Hair follicle dermal papilla cell (primary cell): Measurements from ENCODE around the gene PIH1D1. TPM values are rescaled to one million over a fixed set of nuclear protein-coding genes. Genes with fewer than 3 reads are reported as not detected.

Source experiments
- small RNA-seq: library from RNA; depleted of rRNA; stranded (forward); fragments of <200 nt; gene quantifications from one replicate; pipeline ENCODE3, GENCODE V24; 2012
- total RNA-seq: library from RNA; depleted of rRNA; stranded (reverse); fragments of >200 nt; gene quantifications from 2 replicates; pipeline ENCODE4 v1.2.3, GENCODE V29; 2012

Gene PIH1D1
- 65.1 and 68.2 TPM in 2 replicates for total RNA-seq

DNA sequence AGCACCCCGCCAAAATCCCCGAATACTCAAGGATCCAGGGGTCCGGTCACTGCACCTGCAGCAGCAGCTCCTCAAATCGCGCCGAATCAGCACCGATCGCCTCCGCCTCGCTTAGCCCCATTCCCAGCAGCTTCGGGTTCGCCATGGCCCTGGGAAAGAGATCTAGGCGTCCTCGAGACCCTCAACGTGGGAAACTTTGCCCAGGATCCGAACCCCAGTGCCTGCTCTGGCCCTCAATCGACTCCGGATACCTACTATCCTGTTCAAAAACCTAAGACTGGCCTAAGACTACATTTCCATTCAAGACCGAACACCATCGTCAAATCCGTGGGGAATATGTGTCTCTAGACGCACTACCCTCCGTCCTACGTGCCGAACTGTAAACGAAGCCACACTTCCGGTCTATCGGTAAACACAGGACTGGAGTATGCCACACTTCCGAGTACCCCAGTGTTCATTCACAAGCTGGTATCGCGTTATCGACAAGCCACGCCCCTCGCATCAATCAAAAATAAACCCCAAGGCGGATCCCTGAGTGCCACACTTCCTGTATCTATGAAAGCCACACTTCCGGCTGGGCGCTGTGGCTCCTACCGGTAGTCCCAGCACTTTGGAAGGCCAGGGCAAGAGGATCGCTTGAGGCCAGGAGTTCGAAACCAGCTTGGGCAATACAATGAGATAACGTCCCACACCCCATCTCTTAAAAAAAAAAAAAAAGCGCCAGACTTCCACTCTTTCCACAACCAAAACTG, at the start of gene PIH1D1:
PIH1D1 (minus strand) TSS at position 385 of the 752 bp plus-strand sequence; CDS start at position 145, 240 bp downstream.

DNA sequence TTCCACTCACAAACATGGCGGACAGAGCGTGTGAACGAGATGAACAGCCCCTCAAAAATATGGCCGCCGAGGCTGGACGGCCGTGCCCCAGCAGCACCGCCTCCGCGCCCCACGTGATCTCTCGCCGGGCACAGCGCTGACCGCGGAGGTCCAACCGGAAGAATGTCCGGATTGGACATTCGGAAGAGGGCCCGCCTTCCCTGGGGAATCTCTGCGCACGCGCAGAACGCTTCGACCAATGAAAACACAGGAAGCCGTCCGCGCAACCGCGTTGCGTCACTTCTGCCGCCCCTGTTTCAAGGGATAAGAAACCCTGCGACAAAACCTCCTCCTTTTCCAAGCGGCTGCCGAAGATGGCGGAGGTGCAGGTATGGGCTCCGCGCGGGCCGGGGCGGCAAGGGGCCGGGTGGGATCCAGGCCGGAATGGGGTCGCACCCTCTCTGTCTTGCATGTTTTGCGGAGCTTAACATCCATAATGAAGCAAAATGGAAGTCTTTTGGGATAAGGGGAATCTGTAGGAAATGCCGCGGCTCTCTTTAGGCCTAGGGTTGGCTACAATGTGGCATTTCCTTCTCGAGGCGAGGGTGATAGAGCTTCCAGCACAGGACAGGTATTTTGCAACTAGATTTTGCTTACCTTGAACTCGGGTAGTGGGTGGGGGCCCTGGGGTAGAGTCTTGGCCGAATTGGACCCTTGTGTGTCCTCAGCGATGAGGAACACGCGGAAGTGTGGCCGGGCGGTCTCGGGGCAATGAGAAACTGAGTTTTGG, 35.8 kb upstream of the PIH1D1 start, which contains the start of gene RPL13A:
RPL13A (plus strand) TSS at position 332 of the 769 bp plus-strand sequence; CDS start at position 354, 22 bp downstream.

DNA sequence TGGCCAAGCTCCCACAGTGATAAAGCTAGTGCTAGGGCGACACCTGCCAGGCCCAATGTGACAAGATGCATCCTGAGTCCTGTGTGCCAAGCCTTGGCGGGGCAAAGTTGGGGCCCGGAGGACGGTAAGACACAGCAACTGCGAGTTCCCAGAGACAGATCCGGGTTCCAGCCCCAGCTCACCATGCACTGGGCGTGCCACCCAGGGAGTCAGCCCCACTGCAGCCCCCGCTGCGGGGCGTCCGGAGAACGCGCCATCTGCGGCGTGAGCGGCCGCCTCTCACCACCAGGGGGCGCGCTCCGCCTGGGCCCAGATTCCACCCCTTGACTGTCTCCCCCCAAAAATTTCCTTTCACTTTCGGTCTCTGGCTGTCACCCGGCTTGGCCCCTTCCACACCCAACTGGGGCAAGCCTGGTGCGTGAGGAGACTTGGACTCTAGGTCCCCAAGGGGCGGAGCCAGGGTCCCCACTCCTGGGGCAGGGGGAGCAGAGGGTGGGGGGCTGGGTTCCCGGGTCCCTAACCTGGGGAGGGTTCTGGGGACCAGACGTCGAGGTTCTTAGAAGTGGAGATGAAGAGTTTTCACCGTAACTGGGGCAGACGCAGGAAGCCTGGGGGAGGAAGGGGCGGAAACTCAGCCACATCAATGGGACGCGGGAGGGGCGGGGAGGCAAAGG, 22.4 kb upstream of the PIH1D1 start, which contains the start of gene FLT3LG:
FLT3LG (plus strand) TSS at position 348 of the 674 bp plus-strand sequence. CDS start 425 bp downstream, outside the sequence.

DNA sequence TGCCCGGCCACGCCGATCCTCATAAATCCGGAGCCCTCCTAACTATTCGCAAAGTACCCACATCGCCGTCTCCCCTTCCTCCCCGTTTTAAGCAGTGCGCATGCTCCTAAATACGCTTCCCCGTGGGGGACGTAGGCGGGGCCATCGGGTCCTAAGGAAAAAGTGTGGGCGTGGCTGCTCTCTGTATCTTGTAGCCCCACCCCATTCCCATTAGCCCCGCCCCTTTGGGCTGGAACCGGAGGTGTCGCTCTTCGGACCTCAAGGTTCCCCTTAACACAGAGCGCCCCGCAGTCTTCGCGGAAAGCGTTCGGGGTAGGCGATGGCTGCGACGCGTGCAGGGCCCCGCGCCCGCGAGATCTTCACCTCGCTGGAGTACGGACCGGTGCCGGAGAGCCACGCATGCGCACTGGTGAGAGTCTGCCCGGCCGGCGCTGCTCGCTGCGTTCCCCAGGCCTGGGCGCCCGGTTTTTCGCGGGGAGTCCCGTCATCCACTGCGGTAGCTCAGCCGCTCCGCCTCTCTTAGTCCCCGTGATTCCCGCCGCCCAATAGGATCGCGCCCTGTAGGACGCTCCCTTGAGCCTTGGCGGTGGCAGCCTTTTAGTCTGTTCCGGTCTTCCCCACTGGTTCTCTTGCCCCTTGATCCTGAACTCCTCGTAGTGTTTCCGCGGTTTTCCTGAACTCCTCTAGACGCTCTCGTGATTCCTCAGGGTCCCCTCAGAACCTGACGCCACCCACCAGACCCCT, 1.6 kb upstream of the PIH1D1 start, which contains the start of gene ALDH16A1:
ALDH16A1 (plus strand) TSS at position 213 of the 744 bp plus-strand sequence; CDS start at position 320, 107 bp downstream.

DNA sequence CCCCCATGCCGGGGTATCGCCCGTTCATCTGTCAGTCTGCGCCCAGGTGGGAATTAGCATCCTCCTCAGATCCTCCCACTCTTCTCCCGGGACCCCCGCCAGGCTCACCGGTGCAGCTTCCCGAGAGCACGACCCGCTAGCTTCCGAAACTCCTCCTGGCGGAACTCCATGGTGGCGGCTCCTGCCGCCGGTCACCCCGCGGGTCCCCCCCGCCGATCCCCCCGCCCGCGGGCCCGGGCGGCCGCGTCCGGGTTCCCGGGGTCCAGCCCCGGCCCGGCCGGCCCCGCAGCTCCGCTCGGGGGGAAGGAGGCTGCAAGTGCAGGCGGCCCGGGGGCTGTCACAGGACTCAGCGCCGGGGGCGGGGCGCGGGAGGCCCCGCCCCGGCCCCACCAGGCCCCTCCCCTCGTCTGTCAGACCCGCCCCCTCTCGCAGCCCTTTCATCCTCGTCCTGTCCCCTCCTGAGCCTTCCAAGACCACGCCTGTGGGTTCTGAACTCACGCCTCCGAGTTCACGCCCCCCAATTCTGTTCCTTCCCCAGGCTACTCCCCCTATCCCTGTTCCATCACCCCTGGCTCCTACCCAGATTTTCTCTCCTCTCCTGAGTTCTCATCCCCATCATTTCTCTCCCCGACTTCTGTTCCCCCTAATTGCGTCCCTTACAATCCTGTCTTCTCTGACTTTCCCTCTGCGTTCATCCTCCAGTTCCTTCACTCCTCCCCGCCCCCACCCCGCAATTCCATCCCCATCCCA, 10.2 kb downstream of the PIH1D1 start, which contains the start of gene SLC17A7:
SLC17A7 (minus strand) TSS at position 318 of the 750 bp plus-strand sequence; CDS start at position 170, 148 bp downstream.

DNA sequence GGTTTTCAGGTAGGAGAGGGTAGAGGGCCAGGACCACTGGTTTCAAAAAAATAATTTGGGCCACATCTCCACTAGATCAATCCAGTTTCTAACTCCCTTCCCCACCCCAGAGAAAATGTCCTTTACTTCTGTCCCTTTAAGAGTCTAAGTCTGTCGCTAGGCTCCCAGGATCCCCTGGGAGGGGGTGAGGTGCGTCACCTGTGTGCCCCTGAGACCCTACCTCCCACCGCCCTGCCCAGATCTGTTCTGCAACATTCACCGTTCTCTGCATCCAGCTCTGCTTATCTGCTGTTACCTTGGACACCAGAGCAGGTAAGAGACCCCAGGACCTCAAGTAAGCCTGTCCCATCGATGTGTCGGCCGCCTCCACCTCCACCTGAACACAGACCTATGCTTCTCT, 26.4 kb downstream of the PIH1D1 start, which contains the start of gene GFY:
GFY (plus strand) TSS at position 211 of the 400 bp plus-strand sequence. CDS start 1,043 bp downstream, outside the sequence.

DNA sequence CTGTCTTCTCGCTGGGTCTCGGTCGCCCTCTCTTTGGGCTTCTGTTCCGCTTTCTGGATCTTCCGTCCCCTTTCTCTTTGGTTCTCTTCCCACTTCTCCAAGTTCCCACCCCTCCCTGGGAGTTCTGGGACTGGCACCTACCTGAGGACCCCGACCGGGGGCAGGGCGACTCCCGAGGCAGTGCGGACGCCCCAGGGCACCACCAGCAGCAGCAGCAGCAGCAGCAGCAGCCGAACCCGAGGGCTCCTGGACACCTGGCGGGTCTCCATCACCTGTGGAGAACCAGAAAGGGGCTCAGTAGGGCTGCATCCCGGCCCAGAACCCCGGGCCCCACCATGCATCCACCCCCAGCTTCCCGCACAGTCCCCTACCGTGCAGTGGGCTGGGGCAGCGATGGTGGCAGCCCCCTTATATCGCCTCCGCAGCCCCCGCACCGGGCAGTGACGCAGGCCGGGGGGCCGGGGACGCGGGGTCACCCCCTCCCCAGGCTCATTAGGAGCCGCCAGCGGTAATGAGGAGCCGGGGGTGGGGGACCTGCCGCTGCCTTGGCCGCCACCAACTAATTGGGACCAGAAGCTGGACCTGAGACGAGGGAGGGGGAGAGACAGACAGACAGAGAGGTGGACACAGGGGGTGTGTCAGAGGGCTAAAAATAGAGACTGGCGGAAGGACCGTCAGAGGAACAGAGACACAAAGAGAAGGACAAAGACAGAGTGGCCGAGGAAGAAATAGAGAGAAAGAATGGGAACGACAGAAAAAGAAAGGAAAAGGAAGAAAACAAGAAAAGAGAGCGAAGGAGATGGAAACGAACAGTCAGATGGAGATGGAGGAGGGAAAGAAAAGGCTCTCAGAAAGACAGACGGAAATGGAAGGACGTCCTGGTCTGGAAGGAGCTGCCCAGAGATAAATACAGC, 28.3 kb downstream of the PIH1D1 start, which contains the start of gene PTH2:
PTH2 (minus strand) TSS at position 371 of the 914 bp plus-strand sequence; CDS start at position 269, 102 bp downstream.

Small RNA genes within 50 kb of the gene (small RNA-seq; reads per million reads assigned to genes)
- 3.7 reads per million, percentile 70 among the genes with 10 or more reads in this experiment for gene MIR150
- gene SNORD32A = not detected
- not detected for gene SNORD33
- not detected for gene SNORD34
- gene SNORD35A = not detected
- gene SNORD35B = not detected

Other genes starting within 250 kb of the PIH1D1 start
- gene SLC6A16, start 126.6 kb downstream of the PIH1D1 start, total RNA-seq = 0.12 and 0.16 TPM in 2 replicates
- not detected in 2 replicates for gene CD37, start 116.4 kb downstream of the PIH1D1 start, total RNA-seq
- 36.8 and 42.8 TPM in 2 replicates for gene TEAD2, start 89.4 kb downstream of the PIH1D1 start, total RNA-seq
- gene DKKL1, start 87.9 kb downstream of the PIH1D1 start, total RNA-seq = 0.49 TPM in 1 of 2 replicates, not detected in the other
- not detected in 2 replicates for gene KASH5, start 63.6 kb downstream of the PIH1D1 start, total RNA-seq
- not detected in 2 replicates for gene PTH2, start 28.4 kb downstream of the PIH1D1 start, total RNA-seq
- not detected in 2 replicates for gene GFY, start 26.4 kb downstream of the PIH1D1 start, total RNA-seq
- gene SLC17A7, start 10.3 kb downstream of the PIH1D1 start, total RNA-seq = 0.16 and 0.36 TPM in 2 replicates
- 36.0 and 39.0 TPM in 2 replicates for gene ALDH16A1, start 1.4 kb upstream of the PIH1D1 start, total RNA-seq
- 12.1 and 12.7 TPM in 2 replicates for gene FLT3LG, start 22.4 kb upstream of the PIH1D1 start, total RNA-seq
- gene RPL13A, start 35.8 kb upstream of the PIH1D1 start, total RNA-seq = 1,679 and 1,804 TPM in 2 replicates
- gene RPS11, start 44.6 kb upstream of the PIH1D1 start, total RNA-seq = 1,616 and 1,768 TPM in 2 replicates
- 76.9 and 77.5 TPM in 2 replicates for gene FCGRT, start 60.8 kb upstream of the PIH1D1 start, total RNA-seq
- gene RCN3, start 76.2 kb upstream of the PIH1D1 start, total RNA-seq = 155 and 167 TPM in 2 replicates
- gene NOSIP, start 128.7 kb upstream of the PIH1D1 start, total RNA-seq = 46.8 and 50.1 TPM in 2 replicates
- gene PRRG2, start 129.5 kb upstream of the PIH1D1 start, total RNA-seq = 2.2 TPM in 1 of 2 replicates, not detected in the other
- gene PRR12, start 139.4 kb upstream of the PIH1D1 start, total RNA-seq = 3.9 and 4.4 TPM in 2 replicates
- 36.7 and 55.3 TPM in 2 replicates for gene RRAS, start 188.3 kb upstream of the PIH1D1 start, total RNA-seq
- 21.7 and 23.8 TPM in 2 replicates for gene SCAF1, start 190.4 kb upstream of the PIH1D1 start, total RNA-seq
- gene IRF3, start 214.0 kb upstream of the PIH1D1 start, total RNA-seq = 32.3 and 32.8 TPM in 2 replicates
- gene BCL2L12, start 214.1 kb upstream of the PIH1D1 start, total RNA-seq = 2.9 and 8.1 TPM in 2 replicates
- 186 and 192 TPM in 2 replicates for gene PRMT1, start 225.5 kb upstream of the PIH1D1 start, total RNA-seq
- gene ADM5, start 237.8 kb upstream of the PIH1D1 start, total RNA-seq = 0.36 and 1.1 TPM in 2 replicates
- gene CPT1C, start 239.3 kb upstream of the PIH1D1 start, total RNA-seq = 18.2 and 20.4 TPM in 2 replicates